Activated T-cell treated with anti-CD3 and anti-CD28 coated beads for 24 hours (primary cell): ENCODE results near the gene NOTCH3.
A peak's percentile ranks its signal among the peaks of the same experiment; 100 is the strongest.

Experiments
- DNase-seq: peaks from one replicate; pipeline ENCODE4 v3.0.0-alpha.2; 2020; ENCODE audit warnings: low read depth

The NOTCH3 gene

DNA sequence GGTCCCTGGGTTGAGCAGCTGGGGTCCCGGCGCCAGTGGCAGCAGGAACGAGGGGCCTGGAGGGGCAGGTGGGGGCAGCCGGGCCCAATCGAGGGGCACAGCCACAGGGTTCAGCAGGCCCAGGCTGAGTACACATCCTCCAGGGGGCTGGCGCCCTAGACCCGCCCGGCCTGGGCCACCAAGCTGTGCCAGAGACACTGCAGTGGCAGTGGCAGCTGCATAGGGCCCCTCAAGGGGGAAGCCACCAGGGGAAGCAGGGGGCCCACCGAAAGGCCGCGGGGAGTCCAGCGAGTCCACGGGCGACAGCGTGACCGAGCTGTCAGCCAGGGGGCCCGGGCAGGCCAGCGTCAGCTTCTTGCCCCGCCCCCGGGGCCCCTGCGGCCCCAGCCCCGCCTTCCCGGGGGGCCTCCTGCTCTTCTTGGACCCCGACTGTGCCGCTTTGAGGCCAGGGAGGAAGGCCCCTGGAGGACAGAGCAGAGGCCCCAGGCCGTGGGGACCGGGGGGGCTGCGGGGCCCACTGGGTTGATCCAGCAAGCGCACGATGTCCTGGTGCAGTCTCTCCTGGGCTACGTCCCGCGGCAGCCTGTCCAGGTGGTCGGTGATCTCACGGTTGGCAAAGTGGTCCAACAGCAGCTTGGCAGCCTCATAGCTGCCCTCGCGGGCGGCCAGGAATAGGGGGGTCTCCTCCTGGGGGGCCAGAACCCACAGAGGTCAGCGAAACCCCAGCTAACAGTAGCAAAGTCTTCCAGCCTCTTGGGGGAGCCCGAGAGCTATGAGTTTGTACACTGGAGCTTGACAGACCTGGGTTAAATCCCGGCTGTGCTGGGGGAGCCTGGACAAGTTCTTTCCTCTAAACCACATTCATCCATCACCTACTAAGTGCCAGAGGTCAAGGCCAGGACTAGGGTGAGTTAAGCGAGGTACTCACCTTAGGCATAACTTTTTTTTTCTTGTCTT lies 39.5 kb downstream of the NOTCH3 start:
- no peak for DNase-seq

DNA sequence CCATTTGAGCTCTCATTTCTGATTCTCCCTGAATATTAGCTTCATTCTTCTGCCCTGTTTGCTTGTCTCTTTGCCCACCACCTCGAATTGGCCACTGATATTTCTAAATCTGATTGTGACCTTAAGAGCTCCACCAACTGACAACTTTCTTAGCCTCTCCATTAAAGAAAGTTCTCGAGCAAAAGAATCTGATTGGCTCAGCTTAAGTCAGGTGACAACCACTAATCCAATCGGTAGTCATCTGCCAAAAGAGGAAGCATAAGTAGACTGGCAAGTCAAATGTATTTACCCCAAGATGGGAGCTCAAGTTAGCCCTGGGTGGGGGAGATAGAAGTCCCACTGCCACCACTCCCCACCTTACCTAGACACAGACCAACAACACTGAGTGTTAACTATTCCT lies 41.5 kb downstream of the NOTCH3 start:
- no peak for DNase-seq

DNA sequence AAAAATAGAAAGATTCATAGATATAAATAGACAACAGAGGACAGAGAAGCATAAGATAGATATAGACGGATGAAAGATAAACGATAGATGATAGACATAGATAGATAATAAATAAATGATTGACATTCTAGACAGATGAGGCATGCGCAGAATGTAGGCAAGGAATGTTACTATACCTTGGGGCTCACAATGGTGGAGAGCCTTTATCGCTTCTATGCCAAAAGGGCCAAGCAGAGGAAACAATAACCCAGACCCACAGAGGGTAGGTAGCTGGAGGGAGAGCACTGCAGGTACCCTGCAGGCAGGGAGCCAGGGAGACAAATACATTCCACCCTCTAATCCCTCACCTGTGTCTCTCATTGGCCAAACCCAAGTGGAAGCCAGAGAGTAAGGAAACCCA lies 44.4 kb downstream of the NOTCH3 start:
- no peak for DNase-seq

DNA sequence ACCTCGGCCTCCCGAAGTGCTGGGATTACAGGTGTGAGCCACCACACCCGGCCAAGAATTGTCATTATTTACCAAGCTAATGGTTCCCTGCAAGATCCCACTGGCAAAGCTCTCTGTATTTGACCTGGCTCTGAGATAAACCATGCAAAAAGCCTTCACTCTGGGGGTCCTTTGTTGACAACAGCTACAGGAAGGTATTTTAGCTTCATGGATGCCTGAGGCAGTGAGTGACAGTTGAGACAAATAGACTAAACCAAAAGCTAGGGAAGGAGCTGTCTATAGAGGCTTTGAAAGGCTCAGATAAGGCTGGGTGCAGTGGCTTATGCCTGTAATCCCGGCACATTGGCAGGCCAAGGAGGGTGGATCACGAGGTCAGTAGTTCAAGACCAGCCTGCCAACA lies 45.5 kb downstream of the NOTCH3 start:
- no peak for DNase-seq

DNA sequence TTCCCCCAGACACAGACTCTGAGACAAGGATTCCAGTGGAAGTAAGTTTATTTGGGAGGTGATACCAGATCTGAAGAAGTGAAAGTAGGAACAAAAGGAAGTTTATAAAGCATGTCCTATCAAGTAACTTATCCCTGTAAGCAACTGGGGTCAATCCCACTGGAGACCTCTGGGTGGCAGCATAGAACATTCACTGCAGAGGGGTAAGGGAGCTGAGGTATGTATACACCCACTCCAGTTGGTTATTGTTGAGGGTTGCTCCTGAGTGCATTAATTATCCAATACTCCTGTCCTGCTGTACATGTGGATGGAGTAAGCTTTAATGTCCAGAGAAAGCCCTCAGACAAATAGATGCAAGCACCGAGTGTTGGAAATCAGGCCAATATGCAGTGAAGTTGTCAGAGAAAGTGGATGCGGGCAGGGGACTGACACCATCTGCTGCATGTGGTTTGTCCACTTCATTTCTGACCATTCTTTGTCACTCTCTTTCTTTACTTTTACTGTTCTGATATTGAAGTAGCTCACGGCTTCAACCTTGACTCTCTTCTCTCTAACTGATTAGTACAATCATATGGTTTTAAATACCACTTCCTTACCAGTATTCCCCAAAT lies 46.7 kb downstream of the NOTCH3 start:
- DNase-seq, result peak; percentile 20

DNA sequence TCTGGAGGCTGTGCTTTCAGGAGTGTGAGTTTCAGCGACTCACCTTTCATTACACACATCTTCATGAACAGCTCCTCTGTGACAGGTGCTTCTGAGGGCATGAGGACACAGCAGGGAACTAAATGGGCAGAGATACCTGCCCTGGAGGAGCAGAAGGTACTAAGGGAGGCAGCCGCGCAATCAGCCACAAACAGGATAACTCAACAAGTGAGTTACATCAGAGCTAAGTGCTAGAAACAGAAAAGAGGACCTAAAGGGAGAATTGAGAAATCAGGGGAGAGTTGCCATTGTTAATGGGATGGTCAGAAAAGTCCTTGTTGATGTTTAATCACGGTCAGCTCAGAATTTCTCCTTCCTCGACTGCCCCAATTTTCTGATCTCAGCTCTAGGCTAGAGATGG lies 51.1 kb downstream of the NOTCH3 start:
- DNase-seq, result no peak

DNA sequence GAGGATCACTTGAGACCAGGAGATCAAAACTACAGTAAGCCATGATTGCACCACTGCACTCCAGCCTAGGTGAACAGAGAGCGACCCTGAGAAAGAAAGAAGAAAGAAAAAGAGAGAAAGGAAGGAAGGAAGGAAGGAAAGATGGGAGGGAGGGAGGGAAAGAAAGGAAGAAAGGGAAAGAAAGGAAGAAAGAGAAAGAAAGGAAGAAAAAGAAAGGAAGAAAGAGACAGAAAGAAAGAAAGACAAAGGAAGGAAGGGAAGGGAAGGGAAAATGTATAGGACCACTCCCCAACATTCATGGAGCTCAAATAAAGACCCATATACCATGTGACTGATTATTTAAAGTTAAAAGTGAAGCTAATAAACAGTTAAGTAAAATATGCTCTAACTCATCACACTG lies 53.7 kb downstream of the NOTCH3 start:
- DNase-seq, result no peak

DNA sequence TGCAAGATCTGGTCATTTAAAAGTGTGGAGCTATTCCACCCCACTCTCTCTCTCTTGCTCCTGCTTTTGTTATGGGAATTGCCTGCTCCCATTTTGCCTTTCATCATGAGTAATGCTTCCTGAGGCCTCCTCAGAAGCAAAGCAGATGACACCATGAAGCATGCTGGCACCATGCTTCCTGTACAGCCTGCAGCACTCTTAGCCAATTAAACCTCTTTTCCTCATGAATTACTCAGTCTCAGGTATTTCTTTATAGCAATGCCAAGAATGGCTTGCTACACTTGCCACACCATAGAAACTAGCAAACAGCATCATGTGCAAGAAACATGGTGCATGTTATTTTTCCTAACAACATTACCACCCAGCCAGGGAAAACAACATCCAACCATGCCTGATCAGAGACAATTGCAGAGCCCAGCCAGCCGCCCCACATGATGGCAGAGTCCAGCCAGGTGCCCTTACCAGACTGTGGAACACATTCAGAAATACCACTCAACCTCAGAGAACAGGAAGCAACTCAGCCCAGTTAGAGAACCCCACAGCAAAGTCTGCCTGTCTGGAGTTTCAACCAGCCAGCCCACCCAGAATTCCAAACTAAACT lies 56.6 kb downstream of the NOTCH3 start:
- no peak for DNase-seq

DNA sequence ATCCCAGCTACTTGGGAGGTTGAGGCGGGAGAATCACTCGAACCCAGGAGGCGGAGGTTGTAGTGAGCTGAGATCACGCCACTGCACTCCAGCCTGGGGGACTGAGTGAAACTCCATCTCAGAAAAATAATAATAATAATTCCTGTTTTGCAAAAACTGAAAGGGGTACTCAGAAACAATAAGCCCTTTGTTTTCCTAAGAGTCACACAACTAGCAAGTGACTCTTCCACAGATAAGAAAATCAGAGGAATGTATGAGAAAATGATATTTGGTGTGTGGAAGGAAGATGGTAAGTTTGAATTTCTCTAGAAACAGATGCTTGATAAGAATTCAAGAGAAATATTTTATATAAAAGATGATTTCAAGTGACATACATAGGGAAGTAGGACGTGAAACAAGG lies 58.5 kb downstream of the NOTCH3 start:
- no peak for DNase-seq

DNA sequence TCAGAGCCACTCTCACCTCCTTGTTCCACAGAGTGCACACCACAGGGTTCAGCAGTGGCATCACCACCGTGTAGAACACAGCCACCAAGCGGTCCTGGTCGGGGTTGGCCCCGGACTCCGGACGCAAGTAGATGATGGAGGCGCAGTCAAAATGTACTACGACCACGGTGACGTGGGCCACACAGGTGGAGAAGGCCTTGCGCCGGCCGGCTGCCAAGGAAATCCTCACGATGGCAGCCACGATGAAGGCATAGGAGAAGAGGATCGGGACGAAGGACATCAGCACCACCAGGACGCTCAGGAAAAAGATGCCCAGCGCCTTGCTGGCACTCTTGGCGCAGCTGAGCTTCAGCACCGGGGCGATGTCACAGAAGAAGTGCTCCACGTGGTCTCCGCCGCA lies 59.7 kb downstream of the NOTCH3 start:
- no peak for DNase-seq

DNA sequence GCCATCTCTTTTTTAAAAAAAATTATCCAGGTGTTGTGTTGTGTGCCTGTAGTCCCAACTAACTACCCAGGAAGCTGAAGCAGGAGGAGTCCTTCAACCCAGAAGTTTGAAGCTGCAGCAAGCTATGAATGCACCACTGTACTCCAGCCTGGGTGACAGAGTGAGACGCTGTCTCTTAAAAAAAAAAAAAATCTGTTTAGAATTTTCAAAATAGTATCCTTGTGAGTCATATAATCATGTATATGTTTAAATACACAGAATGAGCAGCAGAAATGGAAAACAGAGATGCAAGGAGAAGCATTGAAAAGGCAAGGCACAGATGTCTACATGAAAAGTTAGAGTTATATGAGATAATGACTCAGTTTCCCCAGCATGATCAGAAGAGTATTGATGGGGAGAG lies 62.4 kb downstream of the NOTCH3 start:
- DNase-seq, result no peak

DNA sequence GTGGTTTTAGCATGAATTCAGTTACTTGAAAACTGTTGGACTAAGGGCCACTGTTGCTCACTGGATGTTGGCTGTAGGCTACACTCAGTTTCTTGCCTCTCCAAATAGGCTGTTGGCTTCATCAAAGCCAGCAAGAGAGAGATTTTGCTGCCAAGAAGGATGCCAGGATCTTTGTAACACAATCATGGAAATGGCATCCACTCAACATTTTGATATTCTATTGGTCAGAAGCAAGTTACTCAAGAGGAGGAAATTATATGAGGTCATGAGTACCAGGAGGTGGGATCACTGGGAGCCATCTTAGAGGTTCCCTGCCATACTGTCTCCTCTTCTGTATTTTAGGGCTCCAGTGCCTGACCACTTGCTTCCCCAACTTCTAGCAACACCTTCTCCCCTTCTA lies 63.0 kb downstream of the NOTCH3 start:
- DNase-seq, result no peak

DNA sequence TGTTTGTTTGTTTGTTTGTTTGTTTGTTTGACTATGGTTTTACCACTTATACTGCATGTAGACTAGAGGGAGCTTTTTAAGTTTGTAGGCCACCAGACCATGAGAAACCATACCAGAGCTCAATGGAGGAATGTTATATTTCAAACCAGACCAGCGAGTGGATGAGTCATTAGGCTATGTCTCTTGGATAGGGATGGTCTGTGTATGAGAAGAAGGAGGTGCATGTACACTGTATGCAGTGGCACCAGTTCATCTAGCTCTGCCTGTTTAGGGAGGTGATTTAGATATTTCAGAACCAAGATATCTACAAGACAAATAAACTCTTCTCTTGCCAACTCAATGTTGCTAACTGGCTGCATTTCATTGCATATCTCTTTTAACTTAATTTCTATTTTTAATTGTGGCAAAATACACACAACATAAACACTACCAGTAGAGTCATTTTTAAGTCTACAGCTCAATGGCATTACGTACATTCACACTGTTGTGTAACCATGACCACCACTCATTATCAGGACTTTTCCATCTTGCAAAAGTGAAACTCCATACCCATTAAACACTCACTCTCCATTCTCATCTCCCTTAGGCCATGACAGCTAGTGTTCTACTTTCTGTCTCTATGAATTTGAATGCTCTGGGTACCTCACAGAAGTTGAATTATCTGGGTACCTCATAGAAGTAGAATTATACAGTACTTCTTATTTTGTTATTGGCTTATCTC lies 64.4 kb downstream of the NOTCH3 start:
- no peak for DNase-seq

DNA sequence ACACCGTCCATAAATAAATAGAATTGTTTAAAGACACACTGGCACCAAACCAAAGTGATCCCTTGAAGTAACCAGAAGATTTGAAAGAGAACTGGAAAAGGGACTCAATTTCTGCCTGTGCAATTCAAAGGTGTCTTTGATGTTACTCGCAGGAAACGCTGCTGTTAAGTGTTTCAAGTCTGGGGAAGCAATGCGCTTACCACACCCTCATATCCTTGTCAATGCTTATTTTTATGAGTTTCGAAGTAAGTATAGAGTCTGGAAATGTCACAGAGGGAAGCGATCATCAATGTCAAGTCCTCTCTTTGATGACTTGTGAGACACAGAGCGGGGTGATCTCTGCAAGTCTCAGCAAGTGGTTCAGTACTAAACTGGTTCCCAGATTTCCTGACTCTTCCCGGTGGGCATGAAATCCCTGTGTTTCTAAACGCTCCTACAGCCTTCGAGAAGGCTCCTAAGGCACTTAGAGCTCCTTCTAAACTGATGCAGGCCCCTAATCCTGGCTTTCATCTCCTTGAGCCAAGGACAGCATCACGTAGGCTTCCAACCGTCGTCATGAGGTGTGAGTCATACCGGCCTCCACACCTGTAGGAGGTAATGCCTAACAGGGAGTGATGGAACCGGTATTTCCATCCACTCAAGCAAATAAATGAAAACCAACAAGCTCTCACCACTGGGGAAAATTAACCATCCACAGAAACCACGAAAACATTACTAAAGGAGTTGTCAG lies 70.8 kb downstream of the NOTCH3 start:
- DNase-seq, result peak; percentile 25

DNA sequence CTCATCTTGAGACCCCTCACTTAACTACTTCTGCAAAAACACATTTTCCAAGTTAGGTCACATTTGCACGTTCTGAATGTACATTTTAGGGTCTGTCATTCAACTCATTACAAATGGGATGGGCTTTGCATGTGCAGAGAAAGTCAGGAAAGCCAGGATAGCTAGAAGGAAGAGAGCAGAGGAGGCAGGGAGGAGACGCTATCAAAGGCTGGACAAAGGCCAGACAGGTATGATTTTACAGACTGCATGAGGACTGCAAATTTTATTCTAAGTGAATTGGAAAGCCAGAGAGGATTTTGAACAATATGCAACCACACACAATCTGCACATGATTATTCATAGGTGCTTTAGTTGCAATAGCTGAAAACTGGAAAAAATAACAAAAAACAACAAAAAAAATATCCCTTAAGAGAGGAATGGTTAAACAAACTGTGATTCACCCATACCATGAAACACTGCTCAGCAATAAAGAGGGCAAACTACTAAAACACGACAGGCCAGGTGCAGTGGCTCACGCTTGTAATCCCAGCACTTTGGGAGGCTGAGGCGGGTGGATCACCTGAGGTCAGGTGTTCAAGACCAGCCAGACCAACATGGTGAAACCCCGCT lies 72.5 kb downstream of the NOTCH3 start:
- DNase-seq, result no peak

DNA sequence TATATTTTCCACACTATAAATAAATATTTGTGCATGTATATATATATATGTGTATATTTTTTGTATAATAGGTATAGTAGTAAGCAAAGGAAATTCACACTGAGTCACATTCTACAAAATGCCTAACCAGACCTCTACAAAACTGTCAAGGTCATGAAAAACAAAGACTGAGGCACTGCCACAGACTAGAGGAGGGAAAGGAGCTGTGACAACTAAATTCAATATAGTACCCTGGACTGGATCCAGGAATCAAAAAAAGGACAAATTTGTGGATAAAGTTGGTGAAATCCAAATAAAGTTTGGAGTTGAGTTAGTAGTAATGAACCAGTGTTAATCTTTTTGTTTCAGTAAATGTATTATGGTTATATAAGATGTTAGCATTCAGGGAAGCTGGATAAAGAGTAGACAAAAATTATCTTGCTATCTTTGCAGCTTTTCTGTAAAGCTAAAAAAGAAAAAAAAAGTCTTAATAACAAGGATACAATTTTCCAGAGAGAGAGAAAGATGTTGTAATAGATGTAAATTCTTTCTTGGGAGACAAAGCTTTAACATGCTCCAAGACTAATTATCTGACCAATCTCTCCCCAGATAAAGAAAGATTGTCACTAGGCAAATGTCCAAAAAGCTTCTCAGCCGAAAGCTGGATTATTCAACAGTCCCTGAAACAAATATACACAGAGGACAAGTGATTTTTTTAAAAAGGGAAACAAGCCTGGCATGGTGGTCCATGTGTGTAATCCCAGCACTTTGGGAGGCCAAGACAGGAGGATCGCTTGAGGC lies 74.5 kb downstream of the NOTCH3 start:
- no peak for DNase-seq

DNA sequence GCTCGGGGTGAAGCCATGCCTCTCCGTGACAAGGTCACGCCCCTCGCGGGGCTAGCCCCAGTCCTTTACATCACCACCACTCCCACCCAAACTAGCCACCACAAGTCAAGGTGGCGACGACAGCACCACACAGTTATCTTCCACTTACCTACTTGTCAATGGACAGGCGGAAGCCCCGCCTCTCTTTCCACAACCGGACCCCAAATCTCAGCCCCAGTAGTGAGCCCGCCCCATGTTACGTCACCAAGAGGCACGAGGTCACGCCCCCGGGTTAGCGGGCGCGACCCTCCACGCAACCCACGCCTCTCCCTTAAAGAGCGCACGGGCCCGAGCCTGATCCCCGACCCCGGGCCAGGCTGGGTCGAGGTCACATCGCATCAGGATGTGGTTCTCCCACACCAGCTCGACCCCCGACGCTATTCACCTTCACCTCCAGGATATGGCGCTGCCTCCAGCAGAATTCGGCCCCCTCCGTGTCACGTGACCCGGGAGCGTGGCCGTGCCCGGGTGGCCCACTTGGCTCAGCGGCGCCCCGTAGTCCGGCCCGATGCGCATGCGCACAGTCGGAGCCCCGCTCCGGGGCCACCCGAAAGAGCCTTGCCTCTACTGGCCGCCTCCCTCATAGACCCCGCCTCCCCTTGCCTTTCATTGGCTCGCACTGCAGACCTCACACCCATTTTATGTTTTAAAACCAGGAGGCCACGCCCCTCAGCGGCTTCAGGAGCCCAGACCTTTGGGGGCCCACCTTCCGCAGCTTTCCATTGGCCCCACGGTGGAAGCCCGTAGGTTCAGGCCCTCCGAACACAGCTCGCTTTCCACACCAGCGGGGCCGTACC lies 75.3 kb downstream of the NOTCH3 start:
- peak; percentile 95 for DNase-seq

DNA sequence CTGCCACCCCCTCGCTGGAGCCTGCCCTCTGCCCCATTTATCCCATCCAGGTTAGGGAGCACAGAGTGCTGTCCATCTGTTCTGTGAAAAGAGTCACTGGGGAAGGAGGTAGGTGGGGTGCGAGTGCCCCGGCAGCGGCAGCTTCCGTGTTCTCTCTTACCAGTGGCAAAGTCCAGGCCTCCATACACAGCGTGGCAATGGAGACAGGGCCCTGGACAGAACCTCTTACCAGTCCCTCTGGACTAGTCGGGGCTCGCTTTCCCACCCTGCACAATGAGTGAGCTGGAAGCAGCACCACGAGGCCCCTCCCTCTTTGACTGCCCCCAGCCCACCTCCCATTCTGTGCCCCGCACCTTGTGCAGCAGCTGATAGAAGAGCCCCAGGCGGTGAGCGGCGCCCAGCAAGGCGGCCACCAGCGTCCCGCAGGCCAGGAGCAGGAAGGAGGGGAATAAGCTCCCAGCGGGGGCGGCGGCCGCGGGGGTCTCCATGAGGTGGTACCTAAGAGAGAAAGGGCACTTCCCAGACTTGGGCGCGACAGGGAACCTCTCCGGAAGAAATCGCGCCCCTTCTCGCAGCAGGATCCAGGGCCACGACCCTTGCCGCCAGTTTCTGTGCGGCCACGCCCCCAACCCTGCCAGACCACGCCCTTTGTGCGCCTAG lies 76.1 kb downstream of the NOTCH3 start:
- no peak for DNase-seq

DNA sequence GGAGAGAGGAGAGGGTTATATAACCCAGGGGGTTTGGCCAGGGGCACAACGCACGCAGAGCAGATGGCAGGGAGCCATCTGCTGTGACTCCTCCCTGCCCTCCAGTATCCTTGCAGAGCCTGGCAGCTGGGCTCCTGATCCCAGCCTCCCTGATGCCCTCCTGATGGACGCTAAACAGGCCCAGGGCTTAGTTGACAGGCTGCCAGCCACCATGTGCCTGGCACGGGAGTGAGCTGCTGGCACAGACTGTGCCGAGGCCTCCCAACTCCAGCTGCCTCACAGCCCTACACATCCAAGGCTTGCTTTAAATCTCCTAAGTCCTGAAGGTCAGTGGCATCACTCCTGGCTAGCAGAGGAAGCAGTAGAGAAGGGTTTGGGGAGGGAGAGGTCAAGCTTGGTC lies 76.9 kb downstream of the NOTCH3 start:
- no peak for DNase-seq
